Vagina (tissue), 2 donors: ENCODE measurements around the gene IGFBP6. TPM values are rescaled to one million over a fixed set of nuclear protein-coding genes. Genes with fewer than 3 reads are reported as not detected.
A peak's percentile ranks its signal among the peaks of the same experiment; 100 is the strongest.

Experiments used
- DNase-seq, 2 donors: peaks; one replicate each; pipeline ENCODE4 v3.0.0-alpha.2; 2017; ENCODE audit errors: extremely low spot score in 2 of 2
- H3K27ac ChIP-seq: fragments of 200-600 bp; sonication (generic); one replicate; pipeline ENCODE4 v1.5.1; 2019
- H3K27me3 ChIP-seq: fragments of 200-600 bp; sonication (generic); one replicate; pipeline ENCODE4 v1.5.1; 2019
- H3K36me3 ChIP-seq, 2 donors: fragments of 200-600 bp; sonication (generic); one replicate each; pipeline ENCODE4 v1.5.1; 2017 to 2019
- H3K4me1 ChIP-seq: fragments of 200-600 bp; sonication (generic); one replicate; pipeline ENCODE4 v1.5.1; 2019
- H3K4me3 ChIP-seq, 2 donors: fragments of 200-600 bp; sonication (generic); 1 replicate in 1 of 2; 2 replicates in 1 of 2; pipeline ENCODE4 v1.5.1; 2016 to 2019
- H3K9me3 ChIP-seq: fragments of 200-600 bp; sonication (generic); one replicate; pipeline ENCODE4 v1.5.1; 2019
- CTCF ChIP-seq, 3 experiments: fragments of 450-650 bp in 2 of 3; fragments of 200-600 bp in 1 of 3; sonication (generic) in 1 of 3; IDR thresholded peaks; one replicate each; pipeline ENCODE4 v1.5.1; 2017 to 2019; ENCODE audit warnings: antibody characterized with exemption in 3 of 3, mild to moderate bottlenecking in 2 of 3, moderate library complexity in 2 of 3
- POLR2A ChIP-seq, 2 donors: fragments of 450-650 bp; IDR thresholded peaks; one replicate each; pipeline ENCODE4 v1.6.1; 2017; ENCODE audit warnings: antibody characterized with exemption in 2 of 2, mild to moderate bottlenecking in 2 of 2, moderate library complexity in 2 of 2
- POLR2AphosphoS5 ChIP-seq, 2 donors: sonication (generic); formaldehyde crosslinking; IDR thresholded peaks; one replicate each; pipeline ENCODE4 v1.9.0; 2017; ENCODE audit warnings: antibody characterized with exemption in 2 of 2, mild to moderate bottlenecking in 2 of 2, low read depth in 1 of 2; ENCODE audit not compliant: insufficient read depth in 1 of 2
- intact Hi-C: fragments of 100-400 bp; cut with DNase I; formaldehyde crosslinking; loops from one replicate; pipeline ENCODE4 v1.15.1; 2023
- total RNA-seq: library from RNA; depleted of rRNA; stranded (reverse); fragments of >200 nt; gene quantifications from one replicate; pipeline ENCODE4 v1.2.3, GENCODE V29; 2016

Gene IGFBP6
- total RNA-seq, 1 donor from 2014 or later, result 684 TPM

DNA sequence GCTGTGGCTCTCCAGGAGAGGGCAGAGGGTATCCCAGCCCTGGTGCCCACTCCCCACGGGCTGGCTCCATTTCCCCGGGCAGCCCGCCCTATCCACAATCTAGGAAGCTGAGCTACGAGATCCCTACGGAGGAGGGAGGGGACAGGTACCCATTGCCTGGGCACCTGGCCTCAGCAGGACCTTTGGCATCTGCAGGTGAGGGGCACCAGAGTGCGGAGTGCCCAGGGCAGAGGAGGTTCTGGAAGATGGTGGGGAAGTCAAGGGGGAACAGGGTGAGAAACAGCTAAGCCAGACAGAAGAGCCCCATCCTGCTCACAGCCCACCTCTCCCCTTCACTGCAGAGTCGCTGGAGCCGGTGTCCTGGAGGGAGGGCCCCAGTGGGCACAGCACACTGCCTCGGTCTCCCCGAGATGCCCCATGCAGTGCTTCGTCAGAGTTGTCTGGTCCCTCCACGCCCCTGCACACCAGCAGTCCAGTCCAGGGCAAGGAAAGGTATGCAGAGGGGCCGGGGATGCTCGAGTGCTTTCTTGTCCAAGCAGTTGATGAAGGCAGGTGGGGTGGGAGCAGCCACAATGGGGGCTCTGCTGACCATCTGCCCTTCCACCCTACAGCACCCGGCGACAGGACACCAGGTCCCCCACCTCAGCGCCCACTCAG lies 37.3 kb upstream of the IGFBP6 start:
- no peak for DNase-seq
- peaks cover 0 to 64% of the 10 kb centered on the region in 2 donors for H3K36me3 ChIP-seq

DNA sequence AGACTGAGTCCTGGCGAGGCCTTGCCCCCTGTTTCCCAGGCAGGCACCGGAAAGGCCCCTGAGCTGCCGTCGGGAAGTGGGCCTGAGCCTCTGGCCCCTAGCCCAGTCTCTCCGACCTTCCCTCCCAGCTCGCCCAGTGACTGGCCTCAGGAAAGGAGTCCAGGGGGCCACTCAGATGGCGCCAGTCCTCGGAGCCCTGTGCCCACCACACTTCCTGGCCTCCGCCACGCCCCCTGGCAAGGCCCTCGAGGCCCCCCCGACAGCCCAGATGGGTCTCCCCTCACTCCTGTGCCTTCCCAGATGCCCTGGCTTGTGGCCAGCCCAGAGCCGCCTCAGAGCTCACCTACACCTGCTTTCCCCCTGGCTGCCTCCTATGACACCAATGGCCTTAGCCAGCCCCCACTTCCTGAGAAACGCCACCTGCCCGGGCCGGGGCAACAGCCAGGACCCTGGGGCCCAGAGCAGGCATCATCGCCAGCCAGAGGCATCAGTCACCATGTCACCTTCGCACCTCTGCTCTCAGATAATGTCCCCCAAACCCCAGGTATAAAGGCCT lies 36.7 kb upstream of the IGFBP6 start:
- no peaks in the 10 kb centered on the region for H3K27me3 ChIP-seq
- DNase-seq, result no peak
- H3K36me3 ChIP-seq, result peaks cover 0 to 65% of the 10 kb centered on the region in 2 donors
- H3K4me3 ChIP-seq, result no peak overlapping the region
- intact Hi-C loops, result loop anchor here (10.0 kb wide), 1 partner anchor 134 kb away; no protein-coding TSS in a partner anchor
- H3K27ac ChIP-seq, result peak overlapping the region; percentile 80
- H3K4me1 ChIP-seq, result peaks cover 69% of the 10 kb centered on the region
- H3K9me3 ChIP-seq, result no peaks in the 10 kb centered on the region
- TF ChIP-seq POLR2AphosphoS5 (IDR thresholded peaks at IDR 0.05; ENCODE audit: insufficient read depth in 1 of 2, low read depth in 1 of 2), result no peak
- TF ChIP-seq CTCF (IDR thresholded peaks at IDR 0.05), result no peak
- TF ChIP-seq POLR2A (IDR thresholded peaks at IDR 0.05), result no peak

More for the DNA sequence above, 37.3 kb upstream of the IGFBP6 start:
- no peak overlapping the region for H3K4me3 ChIP-seq
- no peaks in the 10 kb centered on the region for H3K9me3 ChIP-seq
- H3K27ac ChIP-seq, result peak overlapping the region; percentile 80
- intact Hi-C loops, result loop anchor here (10.0 kb wide), 1 partner anchor 135 kb away; no protein-coding TSS in a partner anchor
- H3K27me3 ChIP-seq, result no peaks in the 10 kb centered on the region
- H3K4me1 ChIP-seq, result peaks cover 69% of the 10 kb centered on the region
- TF ChIP-seq POLR2AphosphoS5 (IDR thresholded peaks at IDR 0.05; ENCODE audit: insufficient read depth in 1 of 2, low read depth in 1 of 2), result peak in 1 of 2 donors; percentile 18
- no peak for TF ChIP-seq POLR2A (IDR thresholded peaks at IDR 0.05)

DNA sequence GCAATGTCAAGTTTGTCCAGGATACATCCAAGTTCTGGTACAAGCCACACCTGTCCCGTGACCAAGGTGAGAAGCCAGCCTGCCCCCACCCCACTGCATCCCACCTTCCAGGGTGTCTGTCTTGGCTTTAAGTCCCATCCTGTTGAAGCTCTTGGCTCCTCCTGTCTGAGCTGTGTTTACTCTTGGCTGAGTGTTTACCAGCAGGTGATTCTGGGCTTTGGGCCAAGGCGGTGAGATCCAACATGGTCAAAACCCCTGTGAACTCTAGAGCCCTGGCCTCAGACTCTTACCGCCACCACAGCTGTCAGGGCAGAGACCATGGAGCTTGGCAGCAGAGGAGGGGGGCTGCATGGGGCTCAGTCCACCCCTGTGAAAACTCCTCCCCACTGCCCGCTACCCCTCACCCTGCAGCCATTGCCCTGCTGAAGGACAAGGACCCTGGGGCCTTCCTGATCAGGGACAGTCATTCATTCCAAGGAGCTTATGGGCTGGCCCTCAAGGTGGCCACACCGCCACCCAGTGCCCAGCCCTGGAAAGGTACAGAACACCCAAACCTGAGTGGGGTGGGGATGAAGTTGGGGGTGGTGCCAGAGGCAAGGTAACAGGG lies 36.0 kb upstream of the IGFBP6 start:
- Histone ChIP-seq H3K4me3 (no peak overlapping the region), H3K36me3 (peaks cover 0 to 58% of the 10 kb centered on the region in 2 donors), H3K27ac (peak overlapping the region; percentile 80), H3K4me1 (peaks cover 76% of the 10 kb centered on the region), H3K27me3 (no peaks in the 10 kb centered on the region), H3K9me3 (no peaks in the 10 kb centered on the region)
- no peak for DNase-seq
- TF ChIP-seq POLR2A (IDR thresholded peaks at IDR 0.05) (no peak), POLR2AphosphoS5 (IDR thresholded peaks at IDR 0.05; ENCODE audit: insufficient read depth in 1 of 2, low read depth in 1 of 2) (no peak), CTCF (IDR thresholded peaks at IDR 0.05) (no peak)
- intact Hi-C loops, result loop anchor here (10.0 kb wide), 1 partner anchor 133 kb away; no protein-coding TSS in a partner anchor

DNA sequence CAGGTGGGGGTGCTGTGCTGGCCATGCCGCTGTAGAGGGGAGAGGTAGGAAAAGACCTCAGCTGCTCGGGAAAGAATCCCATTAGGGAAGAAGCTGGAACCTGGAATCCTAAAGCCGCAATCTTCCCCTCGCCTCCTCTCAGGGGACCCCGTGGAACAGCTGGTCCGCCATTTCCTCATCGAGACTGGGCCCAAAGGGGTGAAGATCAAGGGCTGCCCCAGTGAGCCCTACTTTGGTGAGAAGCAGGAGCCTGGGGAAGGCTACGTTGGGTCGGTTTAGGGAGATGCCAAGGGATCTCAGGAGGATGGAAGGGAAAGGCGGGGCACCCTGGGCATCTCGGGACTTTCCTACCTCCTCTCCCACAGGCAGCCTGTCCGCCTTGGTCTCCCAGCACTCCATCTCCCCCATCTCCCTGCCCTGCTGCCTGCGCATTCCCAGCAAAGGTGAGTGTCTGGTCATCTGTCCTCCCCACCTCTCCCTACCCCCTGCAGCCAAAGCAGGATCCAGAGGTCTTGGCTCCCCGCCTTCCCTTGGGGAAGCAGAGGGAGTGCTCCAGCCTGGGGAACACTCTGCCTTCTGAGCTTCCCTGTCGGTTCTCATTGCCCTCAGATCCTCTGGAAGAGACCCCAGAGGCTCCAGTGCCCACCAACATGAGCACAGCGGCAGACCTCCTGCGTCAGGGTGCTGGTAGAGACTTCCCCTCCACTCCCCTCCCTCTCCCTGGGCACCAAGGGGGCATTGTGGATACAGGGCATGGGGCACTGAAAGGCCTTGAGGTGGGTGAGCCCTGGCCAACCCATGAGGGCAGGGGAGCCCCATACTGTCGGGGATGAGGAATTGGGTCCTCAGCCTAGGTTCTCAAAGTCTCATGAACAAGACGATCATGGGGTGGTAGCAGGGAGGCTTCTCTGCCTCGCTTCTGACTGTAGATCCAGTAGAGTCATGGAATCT lies 35.2 kb upstream of the IGFBP6 start:
- TF ChIP-seq POLR2AphosphoS5 (IDR thresholded peaks at IDR 0.05; ENCODE audit: insufficient read depth in 1 of 2, low read depth in 1 of 2), result peak in 1 of 2 donors; percentile 39
- TF ChIP-seq POLR2A (IDR thresholded peaks at IDR 0.05), result no peak
- no peak for TF ChIP-seq CTCF (IDR thresholded peaks at IDR 0.05)

More for the DNA sequence above, 35.2 kb upstream of the IGFBP6 start:
- H3K4me1 ChIP-seq, result peaks cover 82% of the 10 kb centered on the region
- H3K9me3 ChIP-seq, result no peaks in the 10 kb centered on the region
- no peak overlapping the region for H3K4me3 ChIP-seq
- H3K27me3 ChIP-seq, result no peaks in the 10 kb centered on the region
- intact Hi-C loops, result loop anchor here (10.0 kb wide), 1 partner anchor 133 kb away; no protein-coding TSS in a partner anchor
- DNase-seq, result no peak
- H3K27ac ChIP-seq, result peak overlapping the region; percentile 80
- H3K36me3 ChIP-seq, result peaks cover 0 to 51% of the 10 kb centered on the region in 2 donors
